ENCODE data around the gene PTER. TPM values are rescaled to one million over a fixed set of nuclear protein-coding genes. Genes with fewer than 3 reads are reported as not detected.

The PTER gene
- total RNA-seq, 2 experiments from 2014 or later: 22.8 to 29.7 TPM

GRCh38 chr10:16509996-16510395 lies 73.2 kb downstream of the PTER start:
- Histone ChIP-seq H3K4me3 (ENCODE audit: low read depth, low read length, poor library complexity, severe bottlenecking) (no peak overlapping the region), H3K4me2 (ENCODE audit: low read length) (no peak overlapping the region), H4K20me1 (ENCODE audit: insufficient read depth, low read length) (no peaks in the 10 kb centered on the region), H2AFZ (ENCODE audit: low read length) (no peak overlapping the region), H3K79me2 (ENCODE audit: insufficient read depth, low read depth, low read length) (no peaks in the 10 kb centered on the region), H3K9me2 (ENCODE audit: insufficient read depth, low read length) (no peaks in the 10 kb centered on the region), H3K4me1 (ENCODE audit: insufficient read depth, low read length, poor library complexity, severe bottlenecking) (no peaks in the 10 kb centered on the region), H3K27ac (ENCODE audit: low read depth, low read length, poor library complexity, severe bottlenecking) (no peak overlapping the region), H3K36me3 (ENCODE audit: insufficient read depth, low read length) (peaks cover 6% of the 10 kb centered on the region; the same call in 1 of the 2 replicates), H3K9me3 (ENCODE audit: low read length) (no peaks in the 10 kb centered on the region)
- TF ChIP-seq CTCF (conservative IDR thresholded peaks at IDR 0.05; ENCODE audit: low read length) (no peak), EZH2phosphoT487 (IDR thresholded peaks at IDR 0.05; ENCODE audit: borderline replicate concordance, low read depth, low read length) (no peak)
- ChIA-PET POLR2A (interaction anchor here (1.0 kb wide), 1 partner anchor 15 kb away, joined by 8 read pairs; no protein-coding TSS in a partner anchor), CTCF (ENCODE audit: unreplicated experiment) (no interaction called here)
- no TSS peak for BruUV-seq (replicated peaks)
- DNase-seq (ENCODE audit: low spot score): no peak
- intact Hi-C loops (cut with micrococcal nuclease; ENCODE audit: unreplicated experiment): no loop called here

GRCh38 chr10:16510843-16511242 lies 74.0 kb downstream of the PTER start:
- TF ChIP-seq CTCF (conservative IDR thresholded peaks at IDR 0.05; ENCODE audit: low read length): no peak
- TF ChIP-seq EZH2phosphoT487 (IDR thresholded peaks at IDR 0.05; ENCODE audit: borderline replicate concordance, low read depth, low read length): no peak
- no TSS peak for BruUV-seq (replicated peaks)

GRCh38 chr10:16518822-16519221 lies 82.0 kb downstream of the PTER start:
- POLR2A ChIA-PET: interaction anchor here (0.5 kb wide), 1 partner anchor 232 kb away, joined by 5 read pairs; no protein-coding TSS in a partner anchor
- no peaks in the 10 kb centered on the region for H3K9me3 ChIP-seq (ENCODE audit: low read length)
- no peaks in the 10 kb centered on the region for H3K9me2 ChIP-seq (ENCODE audit: insufficient read depth, low read length)
- TF ChIP-seq CTCF (conservative IDR thresholded peaks at IDR 0.05; ENCODE audit: low read length): peak; percentile 47; the same call in 1 of the 2 replicates
- TF ChIP-seq EZH2phosphoT487 (IDR thresholded peaks at IDR 0.05; ENCODE audit: borderline replicate concordance, low read depth, low read length): no peak
- intact Hi-C loops (cut with micrococcal nuclease; ENCODE audit: unreplicated experiment): no loop called here
- no TSS peak for BruUV-seq (replicated peaks)
- H3K4me3 ChIP-seq (ENCODE audit: low read depth, low read length, poor library complexity, severe bottlenecking): no peak overlapping the region
- no peaks in the 10 kb centered on the region for H3K79me2 ChIP-seq (ENCODE audit: insufficient read depth, low read depth, low read length)
- CTCF ChIA-PET (ENCODE audit: unreplicated experiment): no interaction called here
- H3K4me1 ChIP-seq (ENCODE audit: insufficient read depth, low read length, poor library complexity, severe bottlenecking): no peaks in the 10 kb centered on the region
- H3K27ac ChIP-seq (ENCODE audit: low read depth, low read length, poor library complexity, severe bottlenecking): no peak overlapping the region
- no peaks in the 10 kb centered on the region for H3K36me3 ChIP-seq (ENCODE audit: insufficient read depth, low read length)
- no peak overlapping the region for H3K4me2 ChIP-seq (ENCODE audit: low read length)
- DNase-seq (ENCODE audit: low spot score): no peak
- no peak overlapping the region for H2AFZ ChIP-seq (ENCODE audit: low read length)
- H4K20me1 ChIP-seq (ENCODE audit: insufficient read depth, low read length): no peaks in the 10 kb centered on the region

More at GRCh38 chr10:16510843-16511242, 74.0 kb downstream of the PTER start:
- Histone ChIP-seq H3K4me3 (ENCODE audit: low read depth, low read length, poor library complexity, severe bottlenecking) (no peak overlapping the region), H3K27ac (ENCODE audit: low read depth, low read length, poor library complexity, severe bottlenecking) (no peak overlapping the region), H3K79me2 (ENCODE audit: insufficient read depth, low read depth, low read length) (no peaks in the 10 kb centered on the region), H4K20me1 (ENCODE audit: insufficient read depth, low read length) (no peaks in the 10 kb centered on the region), H2AFZ (ENCODE audit: low read length) (no peak overlapping the region), H3K9me2 (ENCODE audit: insufficient read depth, low read length) (no peaks in the 10 kb centered on the region), H3K4me1 (ENCODE audit: insufficient read depth, low read length, poor library complexity, severe bottlenecking) (no peaks in the 10 kb centered on the region), H3K9me3 (ENCODE audit: low read length) (no peaks in the 10 kb centered on the region), H3K36me3 (ENCODE audit: insufficient read depth, low read length) (no peaks in the 10 kb centered on the region), H3K4me2 (ENCODE audit: low read length) (no peak overlapping the region)
- ChIA-PET POLR2A (interaction anchor here (0.6 kb wide), 1 partner anchor 22 kb away, joined by 3 read pairs; no protein-coding TSS in a partner anchor), CTCF (ENCODE audit: unreplicated experiment) (no interaction called here)
- no peak for DNase-seq (ENCODE audit: low spot score)
- intact Hi-C loops (cut with micrococcal nuclease; ENCODE audit: unreplicated experiment): no loop called here

All from OCI-LY7 (cell line).